ENCODE data around the gene TNIK. TPM values are rescaled to one million over a fixed set of nuclear protein-coding genes. Genes with fewer than 3 reads are reported as not detected.

The TNIK gene
- total RNA-seq, 1 experiment from 2014 or later: 22.4 TPM

DNA sequence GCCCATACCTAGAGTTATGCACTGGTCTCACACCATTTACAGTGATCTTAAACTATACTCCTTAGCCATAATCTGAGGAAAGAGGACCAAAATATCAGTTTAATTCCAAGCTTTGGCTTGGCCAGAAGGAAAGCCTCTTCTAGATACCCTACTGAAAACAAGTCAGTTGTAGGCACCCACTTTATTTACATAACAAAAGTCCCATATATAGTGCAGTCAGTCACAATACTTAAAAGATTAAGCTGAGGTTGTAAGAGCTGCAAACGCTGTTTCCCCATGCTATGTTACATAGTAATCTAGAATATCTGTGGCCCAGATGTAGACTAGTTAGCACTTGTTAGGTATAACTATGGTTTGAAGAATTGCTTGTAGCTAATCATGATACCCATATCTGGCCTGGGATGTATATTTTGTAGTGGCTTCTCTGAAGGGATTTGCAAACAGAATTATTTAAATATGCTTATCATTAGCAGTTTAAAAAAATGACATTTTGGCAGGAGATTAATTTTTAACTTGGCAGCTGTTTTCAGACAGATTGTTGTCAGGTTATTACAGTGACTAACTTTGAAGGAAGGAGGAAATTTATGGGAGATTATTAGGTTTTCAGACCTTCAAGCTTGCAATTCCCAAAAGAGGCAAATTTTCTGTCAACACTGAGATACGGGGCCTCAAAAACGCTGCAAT is 273.2 kb downstream of the TNIK start:
- TF ChIP-seq, protein P1, sequence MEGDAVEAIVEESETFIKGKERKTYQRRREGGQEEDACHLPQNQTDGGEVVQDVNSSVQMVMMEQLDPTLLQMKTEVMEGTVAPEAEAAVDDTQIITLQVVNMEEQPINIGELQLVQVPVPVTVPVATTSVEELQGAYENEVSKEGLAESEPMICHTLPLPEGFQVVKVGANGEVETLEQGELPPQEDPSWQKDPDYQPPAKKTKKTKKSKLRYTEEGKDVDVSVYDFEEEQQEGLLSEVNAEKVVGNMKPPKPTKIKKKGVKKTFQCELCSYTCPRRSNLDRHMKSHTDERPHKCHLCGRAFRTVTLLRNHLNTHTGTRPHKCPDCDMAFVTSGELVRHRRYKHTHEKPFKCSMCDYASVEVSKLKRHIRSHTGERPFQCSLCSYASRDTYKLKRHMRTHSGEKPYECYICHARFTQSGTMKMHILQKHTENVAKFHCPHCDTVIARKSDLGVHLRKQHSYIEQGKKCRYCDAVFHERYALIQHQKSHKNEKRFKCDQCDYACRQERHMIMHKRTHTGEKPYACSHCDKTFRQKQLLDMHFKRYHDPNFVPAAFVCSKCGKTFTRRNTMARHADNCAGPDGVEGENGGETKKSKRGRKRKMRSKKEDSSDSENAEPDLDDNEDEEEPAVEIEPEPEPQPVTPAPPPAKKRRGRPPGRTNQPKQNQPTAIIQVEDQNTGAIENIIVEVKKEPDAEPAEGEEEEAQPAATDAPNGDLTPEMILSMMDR (IDR thresholded peaks at IDR 0.05; ENCODE audit: insufficient read depth in 1 of 2, low read depth in 1 of 2, low read length in 1 of 2, severe bottlenecking in 1 of 2, unreplicated experiment in 1 of 2): no peak

GRCh38 chr3:171186383-171186782 is 273.8 kb downstream of the TNIK start:
- Mint-ChIP-seq H3K9me3 (ENCODE audit: unreplicated experiment) (no peaks in the 10 kb centered on the region), H3K36me3 (ENCODE audit: insufficient read depth, unreplicated experiment) (peaks cover 5% of the 10 kb centered on the region), H3K4me1 (ENCODE audit: low read depth, unreplicated experiment) (peaks cover 19% of the 10 kb centered on the region), H3K27me3 (ENCODE audit: insufficient read depth, unreplicated experiment) (no peaks in the 10 kb centered on the region), H3K4me3 (ENCODE audit: unreplicated experiment) (no peak overlapping the region), H3K27ac (ENCODE audit: unreplicated experiment) (peak overlapping the region; percentile 56)
- ChIA-PET CTCF (interaction anchor here (0.6 to 1.5 kb wide), 3 partner anchors 59 to 380 kb away, joined by 3 read pairs; no protein-coding TSS in a partner anchor), POLR2A (no interaction called here)
- intact Hi-C loops (cut with micrococcal nuclease; ENCODE audit: unreplicated experiment): loop anchor here (2.0 kb wide), 1 partner anchor 30 kb away; no protein-coding TSS in a partner anchor
- Histone ChIP-seq H3K36me3 (ENCODE audit: control insufficient read depth, insufficient read depth, low read length) (no peaks in the 10 kb centered on the region; the same call in 1 of the 2 replicates), H3K9me3 (no peaks in the 10 kb centered on the region), H3K27me3 (replicated peaks; ENCODE audit: control insufficient read depth, insufficient read depth, low read length) (no peaks in the 10 kb centered on the region), H3K4me1 (peaks cover 34% of the 10 kb centered on the region), H3K4me3 (ENCODE audit: low read depth, low read length) (no peak overlapping the region)
- DNase-seq: no peak
- no TSS peak for BruUV-seq (replicated peaks)
- TF ChIP-seq, protein P1 (IDR thresholded peaks at IDR 0.05; ENCODE audit: insufficient read depth in 1 of 2, low read depth in 1 of 2, low read length in 1 of 2, severe bottlenecking in 1 of 2, unreplicated experiment in 1 of 2): no peak

More for the DNA sequence above, 273.2 kb downstream of the TNIK start:
- Mint-ChIP-seq H3K4me3 (ENCODE audit: unreplicated experiment) (no peak overlapping the region), H3K27ac (ENCODE audit: unreplicated experiment) (peak overlapping the region; percentile 56), H3K9me3 (ENCODE audit: unreplicated experiment) (no peaks in the 10 kb centered on the region), H3K36me3 (ENCODE audit: insufficient read depth, unreplicated experiment) (peaks cover 5% of the 10 kb centered on the region), H3K27me3 (ENCODE audit: insufficient read depth, unreplicated experiment) (no peaks in the 10 kb centered on the region), H3K4me1 (ENCODE audit: low read depth, unreplicated experiment) (peaks cover 18% of the 10 kb centered on the region)
- Histone ChIP-seq H3K9me3 (no peaks in the 10 kb centered on the region), H3K4me3 (ENCODE audit: low read depth, low read length) (no peak overlapping the region), H3K4me1 (peaks cover 28% of the 10 kb centered on the region), H3K27me3 (replicated peaks; ENCODE audit: control insufficient read depth, insufficient read depth, low read length) (no peaks in the 10 kb centered on the region), H3K36me3 (ENCODE audit: control insufficient read depth, insufficient read depth, low read length) (no peaks in the 10 kb centered on the region; the same call in 1 of the 2 replicates)
- no peak for DNase-seq
- intact Hi-C loops (cut with micrococcal nuclease; ENCODE audit: unreplicated experiment): loop anchor here (1.0 to 2.0 kb wide), 5 partner anchors 30 to 380 kb away; partner anchors contain the start of gene TNIK
- ChIA-PET POLR2A (no interaction called here), CTCF (interaction anchor here (1.2 to 1.5 kb wide), 2 partner anchors 225 to 380 kb away, joined by 3 read pairs; no protein-coding TSS in a partner anchor)
- BruUV-seq (replicated peaks): no TSS peak

DNA sequence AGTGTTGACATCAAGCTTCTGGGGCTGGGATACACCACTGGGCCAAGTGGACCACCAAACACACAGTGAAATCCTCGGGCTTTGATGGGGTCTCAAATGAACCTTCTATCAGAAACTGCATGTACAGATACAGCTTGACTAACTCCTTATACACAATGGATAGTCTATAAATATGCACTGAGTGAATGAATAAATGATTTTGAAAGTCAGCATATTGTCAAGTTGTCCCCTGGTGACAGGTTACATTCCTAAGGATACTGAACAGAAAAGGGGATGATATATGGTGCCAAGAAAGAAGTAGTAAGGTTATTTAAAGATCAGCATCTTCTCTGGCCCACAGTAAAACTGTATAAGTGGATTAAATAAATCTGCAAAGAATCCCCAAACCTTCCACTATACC is 274.2 kb downstream of the TNIK start:
- Histone ChIP-seq H3K27me3 (replicated peaks; ENCODE audit: control insufficient read depth, insufficient read depth, low read length) (no peaks in the 10 kb centered on the region), H3K36me3 (ENCODE audit: control insufficient read depth, insufficient read depth, low read length) (no peaks in the 10 kb centered on the region; the same call in 1 of the 2 replicates), H3K4me3 (ENCODE audit: low read depth, low read length) (no peak overlapping the region), H3K9me3 (no peaks in the 10 kb centered on the region), H3K4me1 (peaks cover 35% of the 10 kb centered on the region)
- intact Hi-C loops (cut with micrococcal nuclease; ENCODE audit: unreplicated experiment): loop anchor here (2.0 kb wide), 1 partner anchor 29 kb away; no protein-coding TSS in a partner anchor
- Mint-ChIP-seq H3K36me3 (ENCODE audit: insufficient read depth, unreplicated experiment) (peaks cover 5% of the 10 kb centered on the region), H3K9me3 (ENCODE audit: unreplicated experiment) (no peaks in the 10 kb centered on the region), H3K4me1 (ENCODE audit: low read depth, unreplicated experiment) (peaks cover 19% of the 10 kb centered on the region), H3K27ac (ENCODE audit: unreplicated experiment) (peak overlapping the region; percentile 56), H3K27me3 (ENCODE audit: insufficient read depth, unreplicated experiment) (no peaks in the 10 kb centered on the region), H3K4me3 (ENCODE audit: unreplicated experiment) (no peak overlapping the region)
- TF ChIP-seq, protein P1 (IDR thresholded peaks at IDR 0.05; ENCODE audit: insufficient read depth in 1 of 2, low read depth in 1 of 2, low read length in 1 of 2, severe bottlenecking in 1 of 2, unreplicated experiment in 1 of 2): no peak
- BruUV-seq (replicated peaks): no TSS peak
- ChIA-PET CTCF (interaction anchor here (0.6 to 1.5 kb wide), 4 partner anchors 59 to 380 kb away, joined by 3 read pairs; no protein-coding TSS in a partner anchor), POLR2A (no interaction called here)
- no peak for DNase-seq

All from Caco-2 (cell line).